Mesenchymal stem cell (in vitro differentiated cells and primary cell): ENCODE measurements around the gene NR2F2.

Experiments used
- DNase-seq: peaks from one replicate; pipeline ENCODE4 v3.0.0-alpha.2; 2013
- H2AFZ ChIP-seq: one replicate; pipeline ENCODE4 v1.6.1; 2013; ENCODE audit warnings: low read depth, mild to moderate bottlenecking, control low read depth, inconsistent platforms, low read length, moderate library complexity
- H2AK5ac ChIP-seq: 2 replicates; pipeline ENCODE4 v1.6.1; 2013; ENCODE audit warnings: low read length, moderate library complexity, mild to moderate bottlenecking, inconsistent platforms; ENCODE audit not compliant: severe bottlenecking
- H2BK120ac ChIP-seq: one replicate; pipeline ENCODE4 v1.6.1; 2013; ENCODE audit warnings: low read depth, mild to moderate bottlenecking, inconsistent platforms, low read length, moderate library complexity
- H2BK12ac ChIP-seq, 2 experiments: one replicate each; pipeline ENCODE4 v1.6.1; 2013; ENCODE audit warnings: inconsistent platforms in 2 of 2, low read length in 2 of 2, mild to moderate bottlenecking in 2 of 2, moderate library complexity in 2 of 2, control low read depth in 1 of 2
- H2BK15ac ChIP-seq: one replicate; pipeline ENCODE4 v1.6.1; 2013; ENCODE audit warnings: mild to moderate bottlenecking, low read depth, inconsistent platforms; ENCODE audit not compliant: poor library complexity, severe bottlenecking
- H2BK5ac ChIP-seq: 2 replicates; pipeline ENCODE4 v1.6.1; 2013; ENCODE audit warnings: low read depth, mild to moderate bottlenecking, low read length, control low read depth, inconsistent platforms; ENCODE audit not compliant: poor library complexity, severe bottlenecking
- H3K14ac ChIP-seq, 2 experiments: one replicate each; pipeline ENCODE4 v1.6.1; 2013; ENCODE audit warnings: inconsistent platforms in 2 of 2, low read length in 2 of 2, control low read depth in 1 of 2, mild to moderate bottlenecking in 1 of 2, moderate library complexity in 1 of 2
- H3K18ac ChIP-seq, 2 experiments: one replicate each; pipeline ENCODE4 v1.6.1; 2013; ENCODE audit warnings: inconsistent platforms in 2 of 2, low read length in 2 of 2, control low read depth in 1 of 2, low read depth in 1 of 2, mild to moderate bottlenecking in 1 of 2
- H3K23ac ChIP-seq, 2 experiments: one replicate each; pipeline ENCODE4 v1.6.1; 2013; ENCODE audit warnings: inconsistent platforms in 2 of 2, low read length in 2 of 2, mild to moderate bottlenecking in 2 of 2, moderate library complexity in 2 of 2, control low read depth in 1 of 2
- H3K27ac ChIP-seq: 2 replicates; pipeline ENCODE4 v1.5.1; 2013; ENCODE audit warnings: mild to moderate bottlenecking, moderate library complexity, low read length, control low read depth, inconsistent platforms; ENCODE audit not compliant: poor library complexity, severe bottlenecking
- H3K27me3 ChIP-seq, 2 experiments: 2 replicates each; pipeline versions ENCODE4 v1.6.1 to v1.7.0; 2013; ENCODE audit warnings: low read length in 2 of 2, mild to moderate bottlenecking in 2 of 2, moderate library complexity in 2 of 2, control low read depth in 1 of 2, inconsistent platforms in 1 of 2; ENCODE audit not compliant: control insufficient read depth in 1 of 2, insufficient read depth in 1 of 2
- H3K36me3 ChIP-seq, 2 experiments: 2 replicates each; pipeline versions ENCODE4 v1.6.1 to v1.7.0; 2013; ENCODE audit warnings: low read length in 2 of 2, control low read depth in 1 of 2, inconsistent platforms in 1 of 2, low read depth in 1 of 2, mild to moderate bottlenecking in 1 of 2; ENCODE audit not compliant: insufficient read depth in 2 of 2, control insufficient read depth in 1 of 2
- H3K4ac ChIP-seq, 2 experiments: one replicate each; pipeline ENCODE4 v1.6.1; 2013; ENCODE audit warnings: inconsistent platforms in 2 of 2, low read length in 2 of 2, mild to moderate bottlenecking in 2 of 2, moderate library complexity in 2 of 2, control low read depth in 1 of 2, low read depth in 1 of 2
- H3K4me1 ChIP-seq: 2 replicates; pipeline ENCODE4 v1.6.1; 2013; ENCODE audit warnings: low read depth, low read length, control low read depth; ENCODE audit not compliant: control insufficient read depth, insufficient read depth
- H3K4me2 ChIP-seq: 2 replicates; pipeline ENCODE4 v1.6.1; 2013; ENCODE audit warnings: low read length, mild to moderate bottlenecking, inconsistent platforms; ENCODE audit not compliant: poor library complexity, severe bottlenecking
- H3K4me3 ChIP-seq, 2 experiments: 2 replicates each; pipeline versions ENCODE4 v1.5.1 to v1.7.0; 2013; ENCODE audit warnings: low read length in 2 of 2, mild to moderate bottlenecking in 2 of 2, control low read depth in 1 of 2, low read depth in 1 of 2; ENCODE audit not compliant: insufficient read depth in 1 of 2
- H3K79me1 ChIP-seq: replicated peaks from 2 replicates; pipeline ENCODE4 v1.6.1; 2013; ENCODE audit warnings: mild to moderate bottlenecking, control low read depth, low read length, inconsistent platforms; ENCODE audit not compliant: poor library complexity, severe bottlenecking
- H3K9ac ChIP-seq: 2 replicates; pipeline ENCODE4 v1.7.0; 2013; ENCODE audit warnings: mild to moderate bottlenecking, low read length, moderate library complexity
- H3K9me3 ChIP-seq: 2 replicates; pipeline ENCODE4 v1.7.0; 2013; ENCODE audit warnings: mild to moderate bottlenecking, low read length; ENCODE audit not compliant: control insufficient read depth
- H4K8ac ChIP-seq: one replicate; pipeline ENCODE4 v1.6.1; 2013; ENCODE audit warnings: inconsistent platforms, mild to moderate bottlenecking, low read length, moderate library complexity
- H4K91ac ChIP-seq: one replicate; pipeline ENCODE4 v1.6.1; 2013; ENCODE audit warnings: mild to moderate bottlenecking, low read length, inconsistent platforms
- WGBS: methylation state at CpG from one replicate; pipeline ENCODE4 v1.1.7; 2013; ENCODE audit warnings: mixed read lengths; 5-methylcytosine and 5-hydroxymethylcytosine counted together

Gene NR2F2

DNA sequence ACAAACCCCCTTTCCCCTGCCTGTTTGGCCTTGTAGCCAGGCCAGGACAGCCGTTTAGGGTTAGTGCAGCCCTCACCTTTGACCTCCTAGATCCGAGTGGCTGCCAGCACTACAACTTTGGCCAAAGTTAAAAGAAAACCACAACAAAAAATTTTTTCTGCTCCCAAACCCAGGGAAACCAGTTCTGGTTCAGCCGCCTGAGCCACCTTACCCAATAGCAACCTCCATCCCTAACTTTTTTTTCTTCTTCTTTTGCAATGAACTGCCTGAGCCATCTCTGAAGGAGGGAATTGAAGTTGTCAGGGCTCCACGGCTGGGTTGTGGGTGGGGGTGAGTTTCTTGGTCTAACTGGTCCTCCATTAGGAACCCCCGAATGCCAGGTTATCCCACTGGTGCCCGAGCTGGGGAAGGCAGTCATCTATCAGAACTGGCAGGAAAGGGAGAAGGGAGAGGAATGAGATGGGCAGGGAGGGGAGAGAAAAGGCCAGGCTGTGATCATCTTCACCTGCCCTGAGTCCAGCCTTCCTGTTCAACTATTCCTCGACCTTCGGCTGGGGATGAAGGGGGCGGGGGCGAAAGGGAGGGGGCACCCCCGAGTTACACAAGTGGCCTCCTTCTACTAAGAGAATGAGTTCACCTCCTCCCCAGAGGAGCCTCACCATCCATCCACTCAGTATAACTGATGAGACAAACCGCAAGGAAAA, 6.2 kb upstream of the NR2F2 start:
- H2BK12ac ChIP-seq: peak overlapping the region; percentile 69 to 100
- DNase-seq: peak; percentile 48
- H3K4me2 ChIP-seq: peak overlapping the region; percentile 35
- H3K36me3 ChIP-seq: no peaks in the 10 kb centered on the region
- WGBS: 8% methylated on average over 9 of the region's 12 CpGs
- H3K27me3 ChIP-seq: no peaks in the 10 kb centered on the region
- H2AK5ac ChIP-seq: peak overlapping the region; percentile 98
- no peak overlapping the region for H2BK15ac ChIP-seq
- H3K79me1 ChIP-seq: no peaks in the 10 kb centered on the region
- peaks cover 23% of the 10 kb centered on the region for H3K4me1 ChIP-seq
- no peak overlapping the region for H2AFZ ChIP-seq
- H4K8ac ChIP-seq: peak overlapping the region; percentile 70
- peak overlapping the region; percentile 71 for H2BK120ac ChIP-seq
- H3K4me3 ChIP-seq: peak overlapping the region in 1 of 2 experiments; percentile 83
- H3K23ac ChIP-seq: no peak overlapping the region
- peak overlapping the region in 1 of 2 experiments; percentile 59 for H3K14ac ChIP-seq
- no peak overlapping the region for H4K91ac ChIP-seq
- H3K9ac ChIP-seq: peak overlapping the region; percentile 99
- H3K4ac ChIP-seq: peak overlapping the region; percentile 71 to 92
- peak overlapping the region; percentile 77 for H2BK5ac ChIP-seq
- peak overlapping the region; percentile 45 for H3K27ac ChIP-seq
- no peaks in the 10 kb centered on the region for H3K9me3 ChIP-seq
- H3K18ac ChIP-seq: peak overlapping the region; percentile 34 to 64

- Histone ChIP-seq H4K8ac (no peak overlapping the region), H3K27me3 (no peaks in the 10 kb centered on the region), H2BK5ac (peak overlapping the region; percentile 76), H3K27ac (peak overlapping the region; percentile 97), H3K23ac (no peak overlapping the region), H2AFZ (no peak overlapping the region), H2AK5ac (peak overlapping the region; percentile 79), H3K9ac (peak overlapping the region; percentile 99), H3K79me1 (no peaks in the 10 kb centered on the region), H3K14ac (no peak overlapping the region), H3K9me3 (no peaks in the 10 kb centered on the region), H2BK12ac (no peak overlapping the region), H3K4me2 (peak overlapping the region; percentile 72), H3K36me3 (no peaks in the 10 kb centered on the region), H3K4ac (peak overlapping the region; percentile 46 to 94), H3K18ac (peak overlapping the region; percentile 75 to 98), H3K4me3 (peak overlapping the region in 1 of 2 experiments; percentile 83), H3K4me1 (peaks cover 23% of the 10 kb centered on the region), H2BK120ac (peak overlapping the region; percentile 69), H4K91ac (no peak overlapping the region), H2BK15ac (no peak overlapping the region)
- DNase-seq: peak; percentile 33
- 16% methylated on average over 4 of the region's 6 CpGs for WGBS
Measured at GRCh38 chr15:96324940-96325540, 5.5 kb upstream of the NR2F2 start.

DNA sequence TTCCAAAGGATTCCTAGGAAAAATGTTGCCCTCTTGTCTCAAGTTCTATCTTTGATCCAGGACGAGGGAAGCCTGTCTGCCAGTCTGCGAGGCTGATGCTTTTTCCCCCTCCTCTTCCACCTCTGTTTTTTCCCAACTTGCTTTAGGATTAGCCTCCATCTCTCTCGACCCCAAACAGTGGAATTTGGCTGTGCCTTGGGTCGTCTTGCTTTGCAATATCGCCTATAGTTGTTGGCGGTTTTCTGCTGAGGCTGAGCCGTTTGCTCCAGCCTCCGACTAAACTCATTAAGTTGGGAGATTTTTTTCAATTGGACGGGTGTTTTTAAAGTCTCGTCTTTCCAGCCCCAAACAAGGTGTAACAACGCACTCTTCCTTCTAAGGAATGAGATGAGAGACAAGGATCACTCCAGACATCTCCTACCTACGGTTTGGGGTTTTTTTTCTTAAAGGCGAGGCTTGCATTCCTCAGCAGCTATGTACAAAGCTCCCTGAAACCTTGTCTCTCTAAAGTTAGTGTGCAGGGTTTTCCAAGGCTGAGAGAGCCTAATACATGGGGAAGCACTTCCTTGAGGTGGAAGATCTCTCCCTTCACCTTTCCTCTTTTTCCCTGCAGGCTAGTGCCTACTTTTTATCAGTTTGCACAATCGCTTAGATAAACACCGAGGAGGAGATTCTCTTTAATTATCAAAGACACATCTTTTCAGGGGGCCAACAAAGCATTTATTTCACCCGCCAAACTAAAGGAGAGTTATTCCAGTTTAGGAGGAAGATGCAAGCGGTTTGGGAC, 4.8 kb upstream of the NR2F2 start:
- Histone ChIP-seq H2AK5ac (peak overlapping the region; percentile 79), H3K27ac (peak overlapping the region; percentile 97), H3K23ac (peak overlapping the region in 1 of 2 experiments; percentile 40), H2BK120ac (peak overlapping the region; percentile 69), H2BK5ac (peak overlapping the region; percentile 94), H2BK15ac (peak overlapping the region; percentile 6), H3K36me3 (no peaks in the 10 kb centered on the region), H2BK12ac (peak overlapping the region; percentile 29 to 49), H4K8ac (peak overlapping the region; percentile 70), H3K4me1 (peaks cover 23% of the 10 kb centered on the region), H3K4me2 (peak overlapping the region; percentile 72), H3K9me3 (no peaks in the 10 kb centered on the region), H3K4me3 (peak overlapping the region; percentile 77 to 83), H3K9ac (peak overlapping the region; percentile 99), H3K14ac (no peak overlapping the region), H4K91ac (peak overlapping the region; percentile 43), H3K4ac (peak overlapping the region; percentile 46 to 94), H3K79me1 (no peaks in the 10 kb centered on the region), H3K27me3 (no peaks in the 10 kb centered on the region), H2AFZ (no peak overlapping the region), H3K18ac (peak overlapping the region; percentile 75 to 98)
- peak; percentile 61 for DNase-seq
- 2% methylated on average over 12 of the region's 17 CpGs for WGBS
